ENCODE data around the gene CIZ1. TPM values are rescaled to one million over a fixed set of nuclear protein-coding genes. Genes with fewer than 3 reads are reported as not detected.
A peak's percentile ranks its signal among the peaks of the same experiment; 100 is the strongest.

The CIZ1 gene
- total and polyA plus RNA-seq, 9 of the 15 experiments (the other 6 are each of a cell fraction or from before 2014, with no cell fraction given) = 6.6 to 329 (median 87.8) TPM

- TF ChIP-seq DNMT1 (IDR thresholded peaks at IDR 0.05) (no peak), GABPB1 (CRISPR knock-in tag; IDR thresholded peaks at IDR 0.05) (no peak), EWSR1 (IDR thresholded peaks at IDR 0.05; ENCODE audit: borderline replicate concordance, low read depth, partially characterized antibody) (no peak)
Observed at GRCh38 chr9:128226412-128226801, 35.0 kb upstream of the CIZ1 start (continued).

GRCh38 chr9:128225770-128226411 is 34.5 kb upstream of the CIZ1 start:
- peak; percentile 41 for ATAC-seq
- ChIA-PET POLR2A (interaction anchor here (0.6 to 2.7 kb wide), 6 partner anchors 9 to 874 kb away, joined by 3 to 8 read pairs (median 6); no protein-coding TSS in a partner anchor), CTCF (ENCODE audit: low intra/inter-chr PET ratio) (no interaction called here)
- H3K4me1 ChIP-seq (replicated peaks in 1 of 2; ENCODE audit: control insufficient read depth in 2 of 2, insufficient read depth in 2 of 2, low read length in 2 of 2) = peaks cover 0 to 30% of the 10 kb centered on the region in 2 experiments; a peak in 3 of 5 replicates
- H3K4me3 ChIP-seq = no peak overlapping the region
- in situ Hi-C loops (cut with MboI) = no loop called here
- no peak overlapping the region for H2AFZ ChIP-seq (ENCODE audit: low read depth, low read length)
- no peaks in the 10 kb centered on the region for H3K27me3 ChIP-seq (ENCODE audit: control insufficient read depth in 2 of 2, insufficient read depth in 2 of 2, low read length in 2 of 2)
- H3K9me3 ChIP-seq (replicated peaks; ENCODE audit: control insufficient read depth, insufficient read depth, low read depth, low read length) = no peaks in the 10 kb centered on the region
- no peak overlapping the region for H3K27ac ChIP-seq (ENCODE audit: extremely low read depth, low read depth, low read length)
- H3K9me1 ChIP-seq (ENCODE audit: control insufficient read depth, insufficient read depth, low read length) = no peaks in the 10 kb centered on the region
- no peak for DNase-seq (ENCODE audit: extremely low read depth in 1 of 4, low spot score in 3 of 4)
- BruUV-seq (replicated peaks) = no TSS peak
- TF ChIP-seq RFX5 (IDR thresholded peaks at IDR 0.05; ENCODE audit: low read depth, low read length) = no peak
- no peak for TF ChIP-seq ZNF75A (CRISPR knock-in tag; IDR thresholded peaks at IDR 0.05)
- no peak for TF ChIP-seq PHTF2 (CRISPR knock-in tag; IDR thresholded peaks at IDR 0.05)
- no peak for TF ChIP-seq NBN (IDR thresholded peaks at IDR 0.05; ENCODE audit: low read depth)
- no peak for TF ChIP-seq ZC3H4 (CRISPR knock-in tag; IDR thresholded peaks at IDR 0.05; ENCODE audit: borderline replicate concordance)
- peak overlapping the region in 1 of 2 experiments; percentile 22; a peak in 2 of 4 replicates for H3K9ac ChIP-seq (ENCODE audit: insufficient read depth in 1 of 2, low read depth in 2 of 2, low read length in 2 of 2)
- WGBS (ENCODE audit: insufficient coverage, low coverage, missing lambda C conversion rate) = 24% methylated on average over 19 of the region's 19 CpGs
- intact Hi-C loops (cut with micrococcal nuclease) = no loop called here
- peaks cover 6% of the 10 kb centered on the region; the same call in 1 of the 3 replicates for H3K36me3 ChIP-seq (ENCODE audit: control insufficient read depth, insufficient read depth, low read length)
- H3K4me2 ChIP-seq (ENCODE audit: insufficient read depth, low read length) = no peak overlapping the region
- peaks cover 5% of the 10 kb centered on the region; the same call in 1 of the 2 replicates for H4K20me1 ChIP-seq (replicated peaks; ENCODE audit: control insufficient read depth, insufficient read depth, low read length)
- no peaks in the 10 kb centered on the region for H3K79me2 ChIP-seq (ENCODE audit: control insufficient read depth, insufficient read depth, low read length)
- no peak for FAIRE-seq

Measured in K562 (cell line).